NCI-H510A treated with DMSO at 0.1 percent for 48 hours (cell line): ENCODE measurements around the gene NSUN6.

Experiments
- DNase-seq: peaks from one replicate; lab custom pipeline; 2025; lab: John Stamatoyannopoulos, UW

NSUN6 gene

GRCh38 chr10:18651324-18652007 lies at the start of gene NSUN6:
TSS of gene NSUN6 (minus strand) at chr10:18651587. CDS start at chr10:18651203, 384 bp downstream.
- peak; percentile 54 for DNase-seq

GRCh38 chr10:18699849-18700840 lies 48.8 kb upstream of the NSUN6 start:
- no peak for DNase-seq

GRCh38 chr10:18690541-18690940 lies 39.2 kb upstream of the NSUN6 start:
- no peak for DNase-seq

GRCh38 chr10:18689498-18689897 lies 38.1 kb upstream of the NSUN6 start:
- DNase-seq: peak; percentile 23

GRCh38 chr10:18687706-18688105 lies 36.3 kb upstream of the NSUN6 start:
- no peak for DNase-seq

GRCh38 chr10:18687195-18687594 lies 35.8 kb upstream of the NSUN6 start:
- no peak for DNase-seq

GRCh38 chr10:18685555-18685954 lies 34.2 kb upstream of the NSUN6 start:
- DNase-seq: no peak

- no peak for DNase-seq
Measured at GRCh38 chr10:18684953-18685352, 33.6 kb upstream of the NSUN6 start.

- DNase-seq: no peak
Measured at GRCh38 chr10:18684416-18684815, 33.0 kb upstream of the NSUN6 start.

GRCh38 chr10:18683427-18683826 lies 32.0 kb upstream of the NSUN6 start:
- no peak for DNase-seq

GRCh38 chr10:18681971-18682411 lies 30.6 kb upstream of the NSUN6 start:
- DNase-seq: no peak

GRCh38 chr10:18681366-18681765 lies 30.0 kb upstream of the NSUN6 start:
- no peak for DNase-seq

- DNase-seq: no peak
Measured at GRCh38 chr10:18680754-18681153, 29.4 kb upstream of the NSUN6 start.

GRCh38 chr10:18675086-18675801 lies 23.9 kb upstream of the NSUN6 start:
- no peak for DNase-seq

- DNase-seq: no peak
Measured at GRCh38 chr10:18668026-18668425, 16.6 kb upstream of the NSUN6 start.

GRCh38 chr10:18666810-18667209 lies 15.4 kb upstream of the NSUN6 start:
- DNase-seq: no peak

- DNase-seq: no peak
Measured at GRCh38 chr10:18665815-18666558, 14.6 kb upstream of the NSUN6 start.

GRCh38 chr10:18664841-18665478 lies 13.6 kb upstream of the NSUN6 start:
- no peak for DNase-seq

- DNase-seq: no peak
Measured at GRCh38 chr10:18660816-18661431, 9.5 kb upstream of the NSUN6 start.

- peak; percentile 28 for DNase-seq
Measured at GRCh38 chr10:18659819-18660535, 8.6 kb upstream of the NSUN6 start.
